GM19239 (cell line): ENCODE measurements around the gene ST6GALNAC6.
"Not testable (repeated sequence)": the region's sequence is repeated elsewhere in the genome, so short reads cannot be mapped to it uniquely, and the experiment has no call there.

Experiments
- DNase-seq: peaks from one replicate; pipeline ENCODE4 v3.0.0; 2011; ENCODE audit warnings: low spot score; ENCODE audit not compliant: insufficient read length
- FAIRE-seq: peaks from 2 replicates; lab custom pipeline; 2011; peaks lifted over from hg19 to GRCh38; lab: Jason Lieb, UNC

ST6GALNAC6 gene

GRCh38 chr9:127845619-127846018 is 53.8 kb downstream of the ST6GALNAC6 start:
- DNase-seq, FAIRE-seq: not testable (repeated sequence)

GRCh38 chr9:127844821-127845359 is 54.5 kb downstream of the ST6GALNAC6 start:
- DNase-seq, result no peak
- no peak for FAIRE-seq

DNA sequence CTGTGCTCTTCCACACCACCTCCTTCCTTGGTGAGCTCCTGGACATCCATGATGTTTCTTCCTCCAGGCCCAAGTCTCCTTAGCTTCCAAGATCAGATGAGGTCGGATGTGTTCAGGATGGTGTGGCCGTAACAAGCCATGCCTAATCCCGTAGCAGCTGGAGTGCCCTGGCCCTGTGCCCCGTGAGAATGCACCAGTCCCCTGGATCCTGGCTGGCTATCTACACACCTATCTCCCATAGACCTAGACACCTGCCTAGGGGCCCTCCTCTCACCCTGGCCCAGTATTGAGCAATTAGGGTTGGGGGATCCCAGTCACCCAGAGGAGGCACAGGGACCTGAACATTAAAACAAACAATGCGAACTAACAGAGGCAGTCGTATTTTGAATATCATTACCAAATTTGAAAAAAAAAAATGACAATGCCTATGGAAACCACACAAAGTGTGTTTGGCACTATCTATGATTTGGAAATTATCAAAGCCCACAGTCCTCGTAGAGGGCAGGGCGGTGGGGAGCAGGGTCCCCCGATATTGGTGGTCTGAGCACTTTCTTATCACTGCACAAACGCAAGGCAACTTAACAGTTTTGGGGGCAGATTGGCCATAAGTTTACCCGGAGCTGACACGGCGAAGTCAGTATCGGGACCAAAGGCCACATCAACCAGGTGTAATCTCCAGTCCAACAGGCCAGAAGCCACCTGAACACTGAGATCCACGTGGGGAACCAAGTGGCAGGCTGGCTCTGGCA is 58.1 kb downstream of the ST6GALNAC6 start:
- no peak for FAIRE-seq
- no peak for DNase-seq

DNA sequence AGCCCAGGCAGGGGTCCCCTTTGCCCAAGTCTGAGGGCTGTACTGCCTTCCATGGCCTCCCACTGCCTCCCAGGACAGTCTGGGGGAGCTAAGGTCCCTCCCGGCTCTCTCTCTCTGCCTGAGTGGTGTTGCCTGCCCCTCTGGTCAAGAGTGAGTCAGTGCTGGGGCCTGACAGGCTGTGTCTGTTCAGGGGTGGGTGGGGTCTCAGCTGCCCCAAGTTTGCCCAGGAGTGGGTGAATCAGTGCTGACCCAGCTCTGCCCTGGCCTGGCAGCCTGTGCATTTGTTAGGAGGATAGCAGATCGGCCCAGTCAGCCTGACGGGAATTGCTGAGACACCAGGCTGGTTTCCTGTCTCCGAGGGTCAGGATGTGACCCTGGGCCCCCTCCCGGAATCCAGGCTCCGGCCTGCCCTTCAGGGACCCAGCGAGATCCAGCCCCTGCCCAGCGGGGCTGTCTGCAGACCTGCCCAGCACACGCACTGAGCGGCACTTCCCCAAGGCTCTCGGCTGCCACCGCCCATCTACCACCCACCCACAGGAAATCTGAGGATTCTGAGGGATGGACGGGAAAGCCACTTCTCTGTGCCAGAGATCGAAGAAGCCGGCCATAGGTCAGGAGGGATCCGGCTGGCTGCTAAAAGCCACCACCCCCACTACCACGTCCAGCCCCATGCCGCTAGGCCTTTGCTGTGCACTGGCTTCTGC is 60.9 kb downstream of the ST6GALNAC6 start:
- FAIRE-seq (no peak), DNase-seq (no peak)

GRCh38 chr9:127837346-127837745 is 62.1 kb downstream of the ST6GALNAC6 start:
- DNase-seq, result no peak

GRCh38 chr9:127836561-127836960 is 62.8 kb downstream of the ST6GALNAC6 start:
- DNase-seq, FAIRE-seq: not testable (repeated sequence)

More at GRCh38 chr9:127837346-127837745, 62.1 kb downstream of the ST6GALNAC6 start:
- FAIRE-seq, result no peak

- no peak for DNase-seq
- no peak for FAIRE-seq
These were observed 63.3 kb downstream of the ST6GALNAC6 start for GRCh38 chr9:127835991-127836516.
